ENCODE results near the gene SRP14.

GRCh38 chr15:39999538-40000200, 39.3 kb downstream of the SRP14 start:
- TF ChIP-seq CTCF (conservative IDR thresholded peaks at IDR 0.05) = no peak
- no peak for TF ChIP-seq ZFX (IDR thresholded peaks at IDR 0.05)
